SH-SY5Y (cell line): ENCODE measurements around the gene APP.
A peak's percentile ranks its signal among the peaks of the same experiment; 100 is the strongest.

Experiments
- GATA2 ChIP-seq: IDR thresholded peaks from 2 replicates; pipeline ENCODE4 v1.6.1; 2011; ENCODE audit warnings: mild to moderate bottlenecking, low read depth, low read length
- GATA3 ChIP-seq: IDR thresholded peaks from 2 replicates; pipeline ENCODE4 v1.6.1; 2011; ENCODE audit warnings: low read depth, mild to moderate bottlenecking, low read length, moderate library complexity

APP gene

GRCh38 chr21:26125433-26126167 is 45.0 kb downstream of the APP start:
- TF ChIP-seq GATA2 = no peak
- peak; percentile 74 for TF ChIP-seq GATA3

GRCh38 chr21:26124896-26125295 is 45.7 kb downstream of the APP start:
- peak; percentile 13; the same call in 1 of the 2 replicates for TF ChIP-seq GATA3
- TF ChIP-seq GATA2 = no peak

GRCh38 chr21:26124421-26124833 is 46.1 kb downstream of the APP start:
- TF ChIP-seq GATA3 (peak; percentile 89), GATA2 (peak; percentile 87)

GRCh38 chr21:26123012-26123411 is 47.6 kb downstream of the APP start:
- TF ChIP-seq GATA3 (no peak), GATA2 (no peak)

- TF ChIP-seq GATA3 (no peak), GATA2 (no peak)
Observed at GRCh38 chr21:26120828-26121227, 49.7 kb downstream of the APP start.

GRCh38 chr21:26119906-26120305 is 50.7 kb downstream of the APP start:
- TF ChIP-seq GATA3 = no peak
- TF ChIP-seq GATA2 = no peak

- no peak for TF ChIP-seq GATA2
- no peak for TF ChIP-seq GATA3
Observed at GRCh38 chr21:26118938-26119540, 51.5 kb downstream of the APP start.

- TF ChIP-seq GATA3 = no peak
- TF ChIP-seq GATA2 = no peak
Observed at GRCh38 chr21:26117972-26118367, 52.6 kb downstream of the APP start.

GRCh38 chr21:26117324-26117971 is 53.1 kb downstream of the APP start:
- TF ChIP-seq GATA2 (no peak), GATA3 (no peak)

GRCh38 chr21:26116456-26117011 is 54.0 kb downstream of the APP start:
- TF ChIP-seq GATA2 = peak; percentile 32; the same call in 1 of the 2 replicates
- TF ChIP-seq GATA3 = no peak

- TF ChIP-seq GATA3 (no peak), GATA2 (no peak)
Observed at GRCh38 chr21:26115899-26116298, 54.7 kb downstream of the APP start.

- no peak for TF ChIP-seq GATA3
Observed at GRCh38 chr21:26115305-26115704, 55.3 kb downstream of the APP start.

GRCh38 chr21:26112975-26113374 is 57.6 kb downstream of the APP start:
- TF ChIP-seq GATA2 = no peak
- no peak for TF ChIP-seq GATA3

- TF ChIP-seq GATA2 (no peak), GATA3 (no peak)
Observed at GRCh38 chr21:26112127-26112742, 58.3 kb downstream of the APP start.
